IMR-90 (cell line): ENCODE data around the gene RPS3A. TPM values are rescaled to one million over a fixed set of nuclear protein-coding genes. Genes with fewer than 3 reads are reported as not detected.

Experiments used
- ATAC-seq: fragments of 200-7000 bp; cut with Tn5 transposase; 2 replicates; pipeline ENCODE4 v1.9.1; 2020; ENCODE audit warnings: low read depth, mild to moderate bottlenecking, moderate library complexity
- BruUV-seq: library from RNA; stranded (reverse); fragments of 400-500 nt; replicated peaks from 2 replicates; lab custom pipeline; 2021; lab: Mats Ljungman, UMichigan
- CTCF ChIA-PET: fragments of 300-600 bp; formaldehyde crosslinking; extraction: SDS; loops from one replicate; lab custom pipeline; 2021; ENCODE audit warnings: antibody characterized with exemption; lab: Yijun Ruan, JAX
- POLR2A ChIA-PET: fragments of 300-600 bp; sonication (Branson Sonifier 250); formaldehyde crosslinking; loops from one replicate; lab custom pipeline; 2022; ENCODE audit warnings: antibody characterized with exemption; ENCODE audit not compliant: unreplicated experiment; lab: Charles Lee
- DNase-seq: peaks from one replicate; pipeline ENCODE4 v3.0.0; 2013
- H2AFZ ChIP-seq: replicated peaks from 2 replicates; pipeline ENCODE3; 2013; ENCODE audit warnings: low read length, mild to moderate bottlenecking; ENCODE audit not compliant: poor library complexity
- H2AK5ac ChIP-seq: 2 replicates; pipeline ENCODE4 v1.6.1; 2013; ENCODE audit warnings: low read depth, low read length, inconsistent platforms
- H2AK9ac ChIP-seq: replicated peaks from 2 replicates; pipeline ENCODE3; 2013; ENCODE audit warnings: mild to moderate bottlenecking, low read depth, low read length, moderate library complexity; ENCODE audit not compliant: poor library complexity
- H2BK120ac ChIP-seq: 2 replicates; pipeline ENCODE4 v1.6.1; 2013; ENCODE audit warnings: low read depth, low read length, inconsistent platforms
- H2BK15ac ChIP-seq: 3 replicates; pipeline ENCODE4 v1.6.1; 2013; ENCODE audit warnings: low read depth, low read length, inconsistent platforms
- H2BK20ac ChIP-seq: 2 replicates; pipeline ENCODE4 v1.6.1; 2013; ENCODE audit warnings: low read depth, mild to moderate bottlenecking, inconsistent platforms, low read length, moderate library complexity
- H2BK5ac ChIP-seq: 2 replicates; pipeline ENCODE4 v1.6.1; 2013; ENCODE audit warnings: mild to moderate bottlenecking, low read depth, low read length, inconsistent platforms; ENCODE audit not compliant: poor library complexity, severe bottlenecking
- H3K14ac ChIP-seq: replicated peaks from 2 replicates; pipeline ENCODE4 v1.6.1; 2013; ENCODE audit warnings: low read depth, low read length, inconsistent platforms
- H3K18ac ChIP-seq: 2 replicates; pipeline ENCODE4 v1.6.1; 2013; ENCODE audit warnings: low read depth, low read length, control low read depth
- H3K23ac ChIP-seq: 2 replicates; pipeline ENCODE4 v1.6.1; 2013; ENCODE audit warnings: low read depth, low read length, inconsistent platforms
- H3K27ac ChIP-seq: 2 replicates; pipeline ENCODE4 v1.5.1; 2013; ENCODE audit warnings: mild to moderate bottlenecking, control low read depth, low read length; ENCODE audit not compliant: insufficient read depth
- H3K27me3 ChIP-seq: 2 replicates; pipeline ENCODE4 v1.6.1; 2013; ENCODE audit warnings: low read length; ENCODE audit not compliant: control insufficient read depth, insufficient read depth
- H3K36me3 ChIP-seq: 2 replicates; pipeline ENCODE4 v1.6.1; 2013; ENCODE audit warnings: low read length, mixed read lengths; ENCODE audit not compliant: control insufficient read depth, insufficient read depth
- H3K4ac ChIP-seq: 2 replicates; pipeline ENCODE4 v1.6.1; 2013; ENCODE audit warnings: low read depth, low read length, inconsistent platforms
- H3K4me1 ChIP-seq: 2 replicates; pipeline ENCODE4 v1.6.1; 2013; ENCODE audit warnings: low read length, mixed read lengths; ENCODE audit not compliant: control insufficient read depth, insufficient read depth
- H3K4me2 ChIP-seq: 2 replicates; pipeline ENCODE4 v1.6.1; 2013; ENCODE audit warnings: low read depth, mild to moderate bottlenecking, control low read depth, low read length, moderate library complexity
- H3K4me3 ChIP-seq: 2 replicates; pipeline ENCODE4 v1.5.1; 2013; ENCODE audit warnings: low read depth, mild to moderate bottlenecking, control low read depth, low read length, moderate library complexity; ENCODE audit not compliant: insufficient read depth
- H3K56ac ChIP-seq: 2 replicates; pipeline ENCODE4 v1.6.1; 2013; ENCODE audit warnings: low read length, inconsistent platforms; ENCODE audit not compliant: insufficient read depth; ENCODE audit errors: extremely low read depth
- H3K79me1 ChIP-seq, 2 experiments: 2 replicates each; pipeline ENCODE4 v1.6.1; 2013; ENCODE audit warnings: low read length in 2 of 2, inconsistent platforms in 1 of 2, low read depth in 1 of 2
- H3K9ac ChIP-seq: 2 replicates; pipeline ENCODE4 v1.6.1; 2013; ENCODE audit warnings: low read depth, low read length, control low read depth
- H3K9me1 ChIP-seq: 2 replicates; pipeline ENCODE4 v1.6.1; 2013; ENCODE audit warnings: low read length, inconsistent platforms; ENCODE audit not compliant: insufficient read depth
- H3K9me3 ChIP-seq: 2 replicates; pipeline ENCODE4 v1.6.1; 2013; ENCODE audit warnings: low read length; ENCODE audit not compliant: control insufficient read depth, insufficient read depth
- H4K20me1 ChIP-seq: 2 replicates; pipeline ENCODE4 v1.6.1; 2013; ENCODE audit warnings: low read length, inconsistent platforms; ENCODE audit not compliant: insufficient read depth
- H4K5ac ChIP-seq: 2 replicates; pipeline ENCODE4 v1.6.1; 2013; ENCODE audit warnings: mild to moderate bottlenecking, low read depth, low read length, control low read depth
- H4K8ac ChIP-seq, 2 experiments: 2 replicates each; pipeline ENCODE4 v1.6.1; 2013; ENCODE audit warnings: low read depth in 2 of 2, low read length in 2 of 2, control low read depth in 1 of 2, inconsistent platforms in 1 of 2
- H4K91ac ChIP-seq: 2 replicates; pipeline ENCODE4 v1.6.1; 2013; ENCODE audit warnings: low read depth, low read length, inconsistent platforms; ENCODE audit not compliant: insufficient read depth
- MAFK ChIP-seq: IDR thresholded peaks from 2 replicates; pipeline ENCODE4 v1.6.1; 2012; ENCODE audit warnings: low read depth, low read length, improper control_type of control experiment
- WGBS, 2 experiments: methylation state at CpG; one replicate each; pipeline versions ENCODE4 v1.1.5 to v1.1.7; 2013; ENCODE audit warnings: missing lambda C conversion rate in 2 of 2; ENCODE audit not compliant: insufficient read length in 1 of 2; ENCODE audit errors: extremely low coverage in 2 of 2; 5-methylcytosine and 5-hydroxymethylcytosine counted together
- dilution Hi-C: fragments of 300-500 bp; cut with HindIII; formaldehyde crosslinking; loops from one replicate; pipeline ENCODE4 v1.14.3; 2018; ENCODE audit warnings: low sequenced_read_pairs; ENCODE audit not compliant: unreplicated experiment
- in situ Hi-C: fragments of 300-500 bp; cut with MboI; formaldehyde crosslinking; loops from 3 replicates; pipeline ENCODE4 v1.14.3; 2019; ENCODE audit warnings: low sequenced_read_pairs, inconsistent platforms, mixed read lengths
- intact Hi-C: fragments of 100-400 bp; cut with micrococcal nuclease; formaldehyde crosslinking; loops from 2 replicates; pipeline ENCODE4 v1.10.0; 2022
- polyA plus RNA-seq, 3 experiments: library from polyadenylated mRNA; depleted of rRNA; stranded (reverse); fragments of >200 nt; gene quantifications; 2 replicates each; pipeline ENCODE4 v1.2.3, GENCODE V29; 2012; ENCODE audit warnings: low replicate concordance in 1 of 3
- total RNA-seq: library from RNA; depleted of rRNA; stranded (reverse); fragments of >200 nt; gene quantifications from 2 replicates; pipeline ENCODE4 v1.2.3, GENCODE V29; 2012

RPS3A gene
- total and polyA plus RNA-seq, 2 of the 4 experiments (the other 2 are of a cell fraction): 1,618 to 1,729 TPM

DNA sequence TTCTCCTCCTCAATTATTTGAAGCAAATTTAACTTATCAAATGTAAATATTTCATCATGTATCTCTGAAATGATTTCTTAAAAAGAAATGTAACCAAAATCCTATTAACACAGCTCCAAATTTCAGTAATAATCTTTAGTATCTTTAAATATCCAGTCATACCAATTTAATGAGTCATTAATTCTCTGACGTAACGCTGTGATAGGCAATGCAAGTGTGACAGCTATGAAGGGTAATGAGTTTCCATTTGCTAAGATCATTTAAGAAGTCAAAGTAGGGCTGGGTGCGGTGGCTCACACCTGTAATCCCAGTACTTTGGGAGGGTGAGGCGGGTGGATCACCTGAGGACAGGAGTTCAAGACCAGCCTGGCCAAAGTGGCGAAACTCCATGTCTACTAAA is 15.6 kb downstream of the RPS3A start:
- no peak overlapping the region for H4K91ac ChIP-seq
- peaks cover 6% of the 10 kb centered on the region for H3K4me1 ChIP-seq
- DNase-seq (peak; percentile 29), ATAC-seq (no peak)
- in situ Hi-C loops (loop anchor here (25.0 kb wide), 2 partner anchors 497 to 1272 kb away; no protein-coding TSS in a partner anchor), intact Hi-C loops (no loop called here), dilution Hi-C loops (no loop called here)
- H3K18ac ChIP-seq: no peak overlapping the region
- no peak overlapping the region for H3K4me2 ChIP-seq
- H2BK20ac ChIP-seq: no peak overlapping the region
- no peak overlapping the region for H3K9ac ChIP-seq
- no TSS peak for BruUV-seq
- no peaks in the 10 kb centered on the region; the same call in 1 of the 2 replicates for H3K9me1 ChIP-seq
- H3K79me1 ChIP-seq: no peaks in the 10 kb centered on the region; a peak in 1 of 4 replicates
- ChIA-PET POLR2A (no interaction called here), CTCF (no interaction called here)
- no peak overlapping the region for H3K14ac ChIP-seq
- H4K8ac ChIP-seq: no peak overlapping the region
- no peak overlapping the region for H2AFZ ChIP-seq
- no peak overlapping the region for H2AK5ac ChIP-seq
- H3K4me3 ChIP-seq: no peak overlapping the region
- TF ChIP-seq MAFK: no peak
- H3K9me3 ChIP-seq: no peaks in the 10 kb centered on the region
- no peak overlapping the region for H2AK9ac ChIP-seq
- no peak overlapping the region for H2BK15ac ChIP-seq
- no peak overlapping the region for H4K5ac ChIP-seq
- no peak overlapping the region for H3K4ac ChIP-seq
- H2BK5ac ChIP-seq: no peak overlapping the region
- no peaks in the 10 kb centered on the region for H4K20me1 ChIP-seq
- H3K27me3 ChIP-seq: no peaks in the 10 kb centered on the region
- no peak overlapping the region for H2BK120ac ChIP-seq
- no peak overlapping the region for H3K56ac ChIP-seq
- no CpG with 5 or more reads among the region's 5 CpGs for WGBS, 2 experiments
- H3K27ac ChIP-seq: no peak overlapping the region
- H3K23ac ChIP-seq: no peak overlapping the region
- peaks cover 6% of the 10 kb centered on the region for H3K36me3 ChIP-seq
